HCT116 (cell line): ENCODE measurements around the gene TMEM151A. TPM values are rescaled to one million over a fixed set of nuclear protein-coding genes. Genes with fewer than 3 reads are reported as not detected.

Experiments
- ATAC-seq: fragments of 200-7000 bp; cut with Tn5 transposase; 2 replicates; pipeline ENCODE4 v1.9.1; 2020; ENCODE audit warnings: mild to moderate bottlenecking, moderate library complexity
- BruUV-seq: library from RNA; stranded (reverse); fragments of 400-500 nt; replicated peaks from 2 replicates; lab custom pipeline; 2021; lab: Mats Ljungman, UMichigan
- CTCF ChIA-PET: fragments of 300-600 bp; sonication (Branson Sonifier 250); formaldehyde crosslinking; loops from one replicate; lab custom pipeline; 2021; ENCODE audit warnings: antibody characterized with exemption; lab: Charles Lee
- POLR2A ChIA-PET: fragments of 300-600, 350-600 bp; sonication (Branson Sonifier 250); formaldehyde crosslinking; loops from one replicate; lab custom pipeline; 2021; ENCODE audit warnings: antibody characterized with exemption; lab: Charles Lee
- RAD21 ChIA-PET, 2 experiments: fragments of 300-600 bp; sonication (Branson Sonifier 250); formaldehyde crosslinking; loops; one replicate each; lab custom pipeline; 2023; ENCODE audit warnings: low total read pairs in 2 of 2; ENCODE audit not compliant: uncharacterized antibody in 2 of 2, unreplicated experiment in 2 of 2, low non-redundant PET in 1 of 2; lab: Charles Lee
- DNase-seq: peaks from one replicate; pipeline ENCODE4 v3.0.0-alpha.2; 2010; ENCODE audit warnings: low read depth, low spot score
- H2AFZ ChIP-seq: fragments of 200-600 bp; shearing (Covaris generic), sonication (generic); 2 replicates; pipeline ENCODE4 v1.6.1; 2017; ENCODE audit warnings: low read depth, mixed run types, mixed read lengths, antibody characterized with exemption, low read length; ENCODE audit not compliant: poor library complexity, severe bottlenecking
- H3K27ac ChIP-seq: 2 replicates; pipeline ENCODE4 v1.5.1; 2012; ENCODE audit warnings: low read depth, low read length
- H3K27me3 ChIP-seq: fragments of 200-600 bp; sonication (generic); 2 replicates; pipeline ENCODE4 v1.6.1; 2016; ENCODE audit warnings: mixed run types, low read length, mixed read lengths; ENCODE audit not compliant: insufficient read depth
- H3K36me3 ChIP-seq, 2 experiments: fragments of 200-500 bp in 1 of 2; fragments of 200-600 bp in 1 of 2; sonication (Bioruptor generic) in 1 of 2; sonication (generic) in 1 of 2; 2 replicates each; pipeline versions ENCODE4 v1.5.1 to v1.6.1; 2014 to 2016; ENCODE audit warnings: low read length in 2 of 2, inconsistent platforms in 1 of 2, mixed read lengths in 1 of 2, mixed run types in 1 of 2; ENCODE audit not compliant: insufficient read depth in 2 of 2, control insufficient read depth in 1 of 2
- H3K4me1 ChIP-seq, 2 experiments: fragments of 200-600 bp in 1 of 2; sonication (generic) in 1 of 2; 2 replicates each; pipeline versions ENCODE4 v1.5.1 to v1.6.1; 2012 to 2017; ENCODE audit warnings: low read length in 2 of 2, inconsistent platforms in 1 of 2, mild to moderate bottlenecking in 1 of 2, mixed read lengths in 1 of 2, mixed run types in 1 of 2, moderate library complexity in 1 of 2; ENCODE audit not compliant: insufficient read depth in 2 of 2, control insufficient read depth in 1 of 2
- H3K4me2 ChIP-seq: fragments of 200-600 bp; sonication (generic); 2 replicates; pipeline ENCODE4 v1.6.1; 2017; ENCODE audit warnings: mixed run types, low read length, mixed read lengths
- H3K4me3 ChIP-seq, 2 experiments: fragments of 200-600 bp in 1 of 2; sonication (generic) in 1 of 2; replicated peaks in 1 of 2; 2 replicates each; pipeline ENCODE4 v1.5.1; 2011 to 2016; ENCODE audit warnings: low read length in 2 of 2, control low read depth in 1 of 2, low read depth in 1 of 2, mild to moderate bottlenecking in 1 of 2, mixed read lengths in 1 of 2, mixed run types in 1 of 2
- H3K79me2 ChIP-seq: fragments of 200-600 bp; sonication (generic); 2 replicates; pipeline ENCODE4 v1.6.1; 2017; ENCODE audit warnings: mild to moderate bottlenecking, mixed run types, low read length, moderate library complexity, mixed read lengths; ENCODE audit not compliant: insufficient read depth
- H3K9ac ChIP-seq: fragments of 200-600 bp; sonication (generic); 2 replicates; pipeline ENCODE4 v1.6.1; 2016; ENCODE audit warnings: low read length, mixed read lengths
- H3K9me2 ChIP-seq: fragments of 200-600 bp; sonication (generic), shearing (Covaris generic); 2 replicates; pipeline ENCODE4 v1.6.1; 2017; ENCODE audit warnings: mixed run types, mild to moderate bottlenecking, moderate library complexity; ENCODE audit not compliant: insufficient read depth
- H3K9me3 ChIP-seq, 2 experiments: fragments of 200-500 bp in 1 of 2; fragments of 200-600 bp in 1 of 2; sonication (Bioruptor generic) in 1 of 2; sonication (generic) in 1 of 2; 2 replicates each; pipeline ENCODE4 v1.6.1; 2014 to 2017; ENCODE audit warnings: low read length in 2 of 2, mixed read lengths in 2 of 2, inconsistent platforms in 1 of 2, low read depth in 1 of 2, mild to moderate bottlenecking in 1 of 2, mixed run types in 1 of 2, moderate library complexity in 1 of 2; ENCODE audit not compliant: control insufficient read depth in 1 of 2, insufficient read depth in 1 of 2
- H4K20me1 ChIP-seq: fragments of 200-600 bp; sonication (generic), shearing (Covaris generic); 2 replicates; pipeline ENCODE4 v1.6.1; 2017; ENCODE audit warnings: mixed run types, mild to moderate bottlenecking, moderate library complexity; ENCODE audit not compliant: insufficient read depth
- EGR1 ChIP-seq: IDR thresholded peaks from 2 replicates; pipeline ENCODE4 v1.6.1; 2012; ENCODE audit warnings: low read depth
- ELF1 ChIP-seq: IDR thresholded peaks from 2 replicates; pipeline ENCODE4 v1.6.1; 2012; ENCODE audit warnings: low read depth, borderline replicate concordance
- EZH2 ChIP-seq: fragments of 200-600 bp; sonication (generic); IDR thresholded peaks from 2 replicates; pipeline ENCODE4 v1.6.1; 2017; ENCODE audit warnings: antibody characterized with exemption, mixed run types
- FOSL1 ChIP-seq: IDR thresholded peaks from 2 replicates; pipeline ENCODE4 v1.6.1; 2012; ENCODE audit warnings: low read depth
- POLR2A ChIP-seq: IDR thresholded peaks from 2 replicates; pipeline ENCODE4 v1.7.0; 2011; ENCODE audit warnings: borderline replicate concordance; ENCODE audit not compliant: insufficient read depth, insufficient read length; ENCODE audit errors: extremely low read depth
- SRF ChIP-seq: IDR thresholded peaks from 2 replicates; pipeline ENCODE4 v1.6.1; 2012; ENCODE audit warnings: low read depth
- TCF7L2 ChIP-seq: IDR thresholded peaks from 2 replicates; pipeline ENCODE4 v1.7.0; 2011; ENCODE audit warnings: borderline replicate concordance, inconsistent platforms; ENCODE audit not compliant: insufficient read depth, insufficient read length; ENCODE audit errors: extremely low read depth
- ZNF274 ChIP-seq: fragments of 200-500 bp; sonication (Bioruptor generic); IDR thresholded peaks from 2 replicates; pipeline ENCODE4 v1.6.1; 2014; ENCODE audit warnings: mild to moderate bottlenecking, low read depth, low read length, inconsistent platforms
- intact Hi-C: fragments of 100-400 bp; cut with micrococcal nuclease; formaldehyde crosslinking; loops from 2 replicates; pipeline ENCODE4 v1.10.0; 2022
- total RNA-seq: library from RNA; stranded (reverse); gene quantifications from one replicate; pipeline ENCODE4 v1.2.1, GENCODE V29; 2021; ENCODE audit not compliant: unreplicated experiment
- TF ChIP-seq, protein P1 (sequence below): IDR thresholded peaks from 2 replicates; pipeline ENCODE4 v1.6.1; 2011; ENCODE audit warnings: mild to moderate bottlenecking, low read length, moderate library complexity; ENCODE audit not compliant: insufficient replicate concordance; ENCODE audit errors: extremely low read depth

The TMEM151A gene
- total RNA-seq, 1 experiment from 2014 or later, result 5.9 TPM

DNA sequence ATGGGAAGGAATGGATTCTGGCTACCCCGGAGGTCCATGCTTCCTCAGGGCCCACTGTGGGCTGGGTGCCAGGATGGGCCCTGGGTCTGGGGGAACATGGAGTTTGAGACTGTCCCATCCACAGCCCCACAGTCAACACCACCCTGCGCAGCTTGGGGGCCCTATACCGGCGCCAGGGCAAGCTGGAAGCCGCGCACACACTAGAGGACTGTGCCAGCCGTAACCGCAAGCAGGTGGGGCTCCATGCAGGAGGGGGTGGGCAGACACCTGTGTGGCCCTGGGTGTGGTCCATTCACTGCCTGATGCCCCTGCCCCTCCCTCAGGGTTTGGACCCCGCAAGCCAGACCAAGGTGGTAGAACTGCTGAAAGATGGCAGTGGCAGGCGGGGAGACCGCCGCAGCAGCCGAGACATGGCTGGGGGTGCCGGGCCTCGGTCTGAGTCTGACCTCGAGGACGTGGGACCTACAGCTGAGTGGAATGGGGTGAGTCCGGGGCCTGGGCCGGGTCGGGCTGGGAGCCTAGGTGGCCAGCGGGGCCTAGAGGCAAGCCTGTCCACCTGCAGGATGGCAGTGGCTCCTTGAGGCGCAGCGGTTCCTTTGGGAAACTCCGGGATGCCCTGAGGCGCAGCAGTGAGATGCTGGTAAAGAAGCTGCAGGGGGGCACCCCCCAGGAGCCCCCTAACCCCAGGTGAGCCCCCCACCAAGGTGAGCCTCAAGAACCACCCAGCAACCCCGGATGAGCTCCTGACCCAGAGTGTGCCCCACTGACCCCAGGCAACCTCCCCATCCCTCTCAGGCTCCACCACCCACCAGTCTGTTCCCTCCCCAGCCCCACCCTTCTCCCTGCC is 25.9 kb upstream of the TMEM151A start:
- BruUV-seq, result no TSS peak
- TF ChIP-seq ZNF274 (no peak), FOSL1 (no peak), SRF (no peak), EGR1 (no peak), EZH2 (no peak), TCF7L2 (no peak), POLR2A (no peak), ELF1 (no peak)
- TF ChIP-seq, protein P1, sequence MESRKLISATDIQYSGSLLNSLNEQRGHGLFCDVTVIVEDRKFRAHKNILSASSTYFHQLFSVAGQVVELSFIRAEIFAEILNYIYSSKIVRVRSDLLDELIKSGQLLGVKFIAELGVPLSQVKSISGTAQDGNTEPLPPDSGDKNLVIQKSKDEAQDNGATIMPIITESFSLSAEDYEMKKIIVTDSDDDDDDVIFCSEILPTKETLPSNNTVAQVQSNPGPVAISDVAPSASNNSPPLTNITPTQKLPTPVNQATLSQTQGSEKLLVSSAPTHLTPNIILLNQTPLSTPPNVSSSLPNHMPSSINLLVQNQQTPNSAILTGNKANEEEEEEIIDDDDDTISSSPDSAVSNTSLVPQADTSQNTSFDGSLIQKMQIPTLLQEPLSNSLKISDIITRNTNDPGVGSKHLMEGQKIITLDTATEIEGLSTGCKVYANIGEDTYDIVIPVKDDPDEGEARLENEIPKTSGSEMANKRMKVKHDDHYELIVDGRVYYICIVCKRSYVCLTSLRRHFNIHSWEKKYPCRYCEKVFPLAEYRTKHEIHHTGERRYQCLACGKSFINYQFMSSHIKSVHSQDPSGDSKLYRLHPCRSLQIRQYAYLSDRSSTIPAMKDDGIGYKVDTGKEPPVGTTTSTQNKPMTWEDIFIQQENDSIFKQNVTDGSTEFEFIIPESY, result no peak

More for the DNA sequence above, 25.9 kb upstream of the TMEM151A start:
- POLR2A ChIA-PET, result no interaction called here
- Histone ChIP-seq H3K9ac (no peak overlapping the region), H3K36me3 (peaks cover 8 to 12% of the 10 kb centered on the region in 2 experiments; a peak in 3 of 4 replicates), H3K4me1 (peaks cover 6 to 26% of the 10 kb centered on the region in 2 experiments), H3K4me2 (no peak overlapping the region), H3K27ac (peak overlapping the region; percentile 69; the same call in 1 of the 2 replicates), H4K20me1 (no peaks in the 10 kb centered on the region), H3K79me2 (peaks cover 21% of the 10 kb centered on the region), H3K4me3 (no peak overlapping the region), H3K27me3 (no peaks in the 10 kb centered on the region), H3K9me2 (no peaks in the 10 kb centered on the region), H3K9me3 (no peaks in the 10 kb centered on the region), H2AFZ (no peak overlapping the region)
- intact Hi-C loops, result no loop called here
- CTCF ChIA-PET, result interaction anchor here (0.7 to 2.6 kb wide), 3 partner anchors 24 to 64 kb away, joined by 3 to 8 read pairs (median 3); partner anchors contain the start of gene YIF1A
- RAD21 ChIA-PET, result no interaction called here
- ATAC-seq (no peak), DNase-seq (no peak)
